Measurements from ENCODE around the gene THEMIS.

Gene THEMIS

GRCh38 chr6:127938701-127939100, 37.8 kb upstream of the THEMIS start:
- no peak overlapping the region for H3K4me3 ChIP-seq (replicated peaks in 1 of 2; ENCODE audit: low read depth in 2 of 2, low read length in 2 of 2)
- peak; percentile 73 to 83 for DNase-seq (ENCODE audit: low read depth in 2 of 2)
- no peak for TF ChIP-seq CTCF (IDR thresholded peaks at IDR 0.05; ENCODE audit: low read depth, low read length)

GRCh38 chr6:127937747-127938146, 36.9 kb upstream of the THEMIS start:
- no peak for TF ChIP-seq CTCF (IDR thresholded peaks at IDR 0.05; ENCODE audit: low read depth, low read length)
- no peak overlapping the region for H3K4me3 ChIP-seq (replicated peaks in 1 of 2; ENCODE audit: low read depth in 2 of 2, low read length in 2 of 2)
- DNase-seq (ENCODE audit: low read depth in 2 of 2) = no peak

- TF ChIP-seq CTCF (IDR thresholded peaks at IDR 0.05; ENCODE audit: low read depth, low read length) = no peak
These were observed 36.2 kb upstream of the THEMIS start for GRCh38 chr6:127937102-127937501.

GRCh38 chr6:127934956-127935355, 34.1 kb upstream of the THEMIS start:
- H3K4me3 ChIP-seq (replicated peaks in 1 of 2; ENCODE audit: low read depth in 2 of 2, low read length in 2 of 2) = no peak overlapping the region
- DNase-seq (ENCODE audit: low read depth in 2 of 2) = no peak
- TF ChIP-seq CTCF (IDR thresholded peaks at IDR 0.05; ENCODE audit: low read depth, low read length) = no peak

More at GRCh38 chr6:127937102-127937501, 36.2 kb upstream of the THEMIS start:
- no peak overlapping the region for H3K4me3 ChIP-seq (replicated peaks in 1 of 2; ENCODE audit: low read depth in 2 of 2, low read length in 2 of 2)
- no peak for DNase-seq (ENCODE audit: low read depth in 2 of 2)

GRCh38 chr6:127933852-127934840, 33.3 kb upstream of the THEMIS start:
- no peak for TF ChIP-seq CTCF (IDR thresholded peaks at IDR 0.05; ENCODE audit: low read depth, low read length)
- no peak overlapping the region for H3K4me3 ChIP-seq (replicated peaks in 1 of 2; ENCODE audit: low read depth in 2 of 2, low read length in 2 of 2)
- DNase-seq (ENCODE audit: low read depth in 2 of 2) = no peak

GRCh38 chr6:127933137-127933536, 32.3 kb upstream of the THEMIS start:
- DNase-seq (ENCODE audit: low read depth in 2 of 2) = no peak
- no peak overlapping the region for H3K4me3 ChIP-seq (replicated peaks in 1 of 2; ENCODE audit: low read depth in 2 of 2, low read length in 2 of 2)
- TF ChIP-seq CTCF (IDR thresholded peaks at IDR 0.05; ENCODE audit: low read depth, low read length) = no peak

All from cardiac fibroblast (primary cell).